Esophagus muscularis mucosa (tissue), 4 donors: ENCODE results near the gene NEDD1.

ENCODE experiments used
- EP300 ChIP-seq: sonication (generic); formaldehyde crosslinking; IDR thresholded peaks from one replicate; pipeline ENCODE4 v1.6.1; 2017; ENCODE audit warnings: antibody characterized with exemption
- POLR2A ChIP-seq: fragments of 450-650 bp; IDR thresholded peaks from one replicate; pipeline ENCODE4 v1.6.1; 2017; ENCODE audit warnings: antibody characterized with exemption, moderate library complexity, mild to moderate bottlenecking, low read depth
- POLR2AphosphoS5 ChIP-seq, 2 donors: sonication (generic); formaldehyde crosslinking; IDR thresholded peaks; one replicate each; pipeline ENCODE4 v1.6.1; 2017; ENCODE audit warnings: antibody characterized with exemption in 2 of 2
- TF ChIP-seq, protein P1 (sequence below), 3 experiments: fragments of 200-600 bp in 2 of 3; fragments of 450-650 bp in 1 of 3; sonication (generic) in 2 of 3; IDR thresholded peaks; one replicate each; pipeline ENCODE4 v1.5.1; 2017 to 2019; ENCODE audit warnings: antibody characterized with exemption in 3 of 3, mild to moderate bottlenecking in 2 of 3, moderate library complexity in 1 of 3

DNA sequence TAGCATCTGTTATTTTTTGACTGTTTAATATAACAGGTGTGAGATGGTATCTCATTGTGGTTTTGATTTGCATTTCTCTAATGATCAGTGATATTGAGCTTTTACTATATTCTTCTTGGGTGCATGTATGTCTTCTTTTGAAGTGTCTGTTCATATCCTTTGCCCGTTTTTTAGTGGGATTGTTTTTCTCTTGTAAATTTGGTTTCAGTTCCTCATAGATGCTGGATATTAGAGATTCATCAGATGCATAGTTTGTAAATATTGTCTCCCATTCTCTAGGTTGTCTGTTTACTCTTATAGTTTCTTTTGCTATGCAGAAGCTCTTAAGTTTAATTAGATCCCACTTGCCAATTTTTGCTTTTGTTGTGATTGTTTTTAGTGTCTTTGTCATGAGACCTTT is 48.9 kb upstream of the NEDD1 start:
- TF ChIP-seq, protein P1, sequence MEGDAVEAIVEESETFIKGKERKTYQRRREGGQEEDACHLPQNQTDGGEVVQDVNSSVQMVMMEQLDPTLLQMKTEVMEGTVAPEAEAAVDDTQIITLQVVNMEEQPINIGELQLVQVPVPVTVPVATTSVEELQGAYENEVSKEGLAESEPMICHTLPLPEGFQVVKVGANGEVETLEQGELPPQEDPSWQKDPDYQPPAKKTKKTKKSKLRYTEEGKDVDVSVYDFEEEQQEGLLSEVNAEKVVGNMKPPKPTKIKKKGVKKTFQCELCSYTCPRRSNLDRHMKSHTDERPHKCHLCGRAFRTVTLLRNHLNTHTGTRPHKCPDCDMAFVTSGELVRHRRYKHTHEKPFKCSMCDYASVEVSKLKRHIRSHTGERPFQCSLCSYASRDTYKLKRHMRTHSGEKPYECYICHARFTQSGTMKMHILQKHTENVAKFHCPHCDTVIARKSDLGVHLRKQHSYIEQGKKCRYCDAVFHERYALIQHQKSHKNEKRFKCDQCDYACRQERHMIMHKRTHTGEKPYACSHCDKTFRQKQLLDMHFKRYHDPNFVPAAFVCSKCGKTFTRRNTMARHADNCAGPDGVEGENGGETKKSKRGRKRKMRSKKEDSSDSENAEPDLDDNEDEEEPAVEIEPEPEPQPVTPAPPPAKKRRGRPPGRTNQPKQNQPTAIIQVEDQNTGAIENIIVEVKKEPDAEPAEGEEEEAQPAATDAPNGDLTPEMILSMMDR (IDR thresholded peaks at IDR 0.05): no peak
- TF ChIP-seq POLR2A: no peak
- no peak for TF ChIP-seq EP300
- no peak for TF ChIP-seq POLR2AphosphoS5 (IDR thresholded peaks at IDR 0.05)
